Measurements from ENCODE around the gene KDM2A. TPM values are rescaled to one million over a fixed set of nuclear protein-coding genes. Genes with fewer than 3 reads are reported as not detected.

Gene KDM2A
- total RNA-seq, 6 experiments from 2014 or later: 23.8 to 37.1 (median 33.4) TPM

GRCh38 chr11:67261640-67261945 lies 142.5 kb downstream of the KDM2A start:
- Histone ChIP-seq H3K4me3 (peak overlapping the region in 2 of 3 donors; percentile 3 to 42), H3K4me1 (peaks cover 0 to 45% (median 10%) of the 10 kb centered on the region in 4 donors), H3K27ac (peak overlapping the region in 1 of 3 donors; percentile 3), H3K9me3 (no peaks in the 10 kb centered on the region), H3K27me3 (no peaks in the 10 kb centered on the region), H3K36me3 (no peaks in the 10 kb centered on the region)
- TF ChIP-seq POLR2A (IDR thresholded peaks at IDR 0.05): no peak
- TF ChIP-seq, protein P1, sequence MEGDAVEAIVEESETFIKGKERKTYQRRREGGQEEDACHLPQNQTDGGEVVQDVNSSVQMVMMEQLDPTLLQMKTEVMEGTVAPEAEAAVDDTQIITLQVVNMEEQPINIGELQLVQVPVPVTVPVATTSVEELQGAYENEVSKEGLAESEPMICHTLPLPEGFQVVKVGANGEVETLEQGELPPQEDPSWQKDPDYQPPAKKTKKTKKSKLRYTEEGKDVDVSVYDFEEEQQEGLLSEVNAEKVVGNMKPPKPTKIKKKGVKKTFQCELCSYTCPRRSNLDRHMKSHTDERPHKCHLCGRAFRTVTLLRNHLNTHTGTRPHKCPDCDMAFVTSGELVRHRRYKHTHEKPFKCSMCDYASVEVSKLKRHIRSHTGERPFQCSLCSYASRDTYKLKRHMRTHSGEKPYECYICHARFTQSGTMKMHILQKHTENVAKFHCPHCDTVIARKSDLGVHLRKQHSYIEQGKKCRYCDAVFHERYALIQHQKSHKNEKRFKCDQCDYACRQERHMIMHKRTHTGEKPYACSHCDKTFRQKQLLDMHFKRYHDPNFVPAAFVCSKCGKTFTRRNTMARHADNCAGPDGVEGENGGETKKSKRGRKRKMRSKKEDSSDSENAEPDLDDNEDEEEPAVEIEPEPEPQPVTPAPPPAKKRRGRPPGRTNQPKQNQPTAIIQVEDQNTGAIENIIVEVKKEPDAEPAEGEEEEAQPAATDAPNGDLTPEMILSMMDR (IDR thresholded peaks at IDR 0.05): no peak
- 9% methylated on average over 9 of the region's 18 CpGs for WGBS (ENCODE audit: insufficient coverage, low coverage, low lambda C conversion rate, missing lambda C conversion rate)
- DNase-seq (peak in 2 of 3 donors; percentile 27 to 48), ATAC-seq (no peak)
- intact Hi-C loops (cut with DNase I): loop anchor here in 1 of 2 donors (5.0 kb wide), 1 partner anchor 51 kb away; no protein-coding TSS in a partner anchor

DNA sequence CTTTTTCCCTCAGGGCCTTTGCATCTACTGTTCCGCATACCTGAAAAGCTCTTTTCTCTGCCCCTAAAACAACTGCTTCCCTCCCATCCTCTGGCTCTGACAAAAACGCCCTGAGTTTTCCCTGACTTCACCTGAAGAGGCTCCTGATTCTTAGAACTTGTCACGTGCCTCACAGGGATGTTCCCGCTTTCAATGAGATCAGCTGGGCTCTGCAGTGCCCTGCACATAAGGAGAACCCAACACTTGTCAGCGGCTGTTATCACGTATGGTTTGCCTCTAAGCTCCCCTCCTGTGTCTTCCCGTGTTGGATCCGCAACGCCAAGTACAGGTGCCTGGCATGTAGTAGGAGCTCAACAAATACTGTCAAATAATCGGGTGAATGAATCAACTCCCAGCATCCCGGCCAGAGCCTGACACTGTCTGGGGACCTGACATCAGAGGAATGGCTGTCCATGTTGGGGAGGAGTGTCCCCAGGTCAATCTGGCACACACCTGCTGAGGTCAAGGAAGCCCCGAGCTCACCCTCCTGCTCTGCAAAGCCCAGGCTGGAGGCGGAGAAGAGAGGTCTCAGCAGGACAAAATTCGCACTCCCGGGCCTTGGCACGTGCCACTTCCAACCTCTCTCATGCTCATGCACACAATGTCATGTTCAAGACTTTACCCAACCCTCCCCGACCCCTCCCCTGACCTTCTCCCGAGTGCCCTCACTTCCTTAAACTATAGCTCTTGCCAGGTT lies 143.1 kb downstream of the KDM2A start:
- H3K27ac ChIP-seq: peak overlapping the region in 1 of 3 donors; percentile 40
- DNase-seq (peak in 1 of 3 donors; percentile 62), ATAC-seq (no peak)
- no peaks in the 10 kb centered on the region for H3K36me3 ChIP-seq
- intact Hi-C loops (cut with DNase I): loop anchor here in 1 of 2 donors (5.0 kb wide), 1 partner anchor 50 kb away; no protein-coding TSS in a partner anchor
- no peak for TF ChIP-seq POLR2A (IDR thresholded peaks at IDR 0.05)
- TF ChIP-seq, protein P1 (IDR thresholded peaks at IDR 0.05): no peak
- H3K4me3 ChIP-seq: no peak overlapping the region
- no peaks in the 10 kb centered on the region for H3K27me3 ChIP-seq
- 28% methylated on average over 8 of the region's 18 CpGs for WGBS (ENCODE audit: insufficient coverage, low coverage, low lambda C conversion rate, missing lambda C conversion rate)
- peaks cover 0 to 41% (median 8%) of the 10 kb centered on the region in 4 donors for H3K4me1 ChIP-seq
- H3K9me3 ChIP-seq: no peaks in the 10 kb centered on the region

GRCh38 chr11:67262731-67263675 lies 143.9 kb downstream of the KDM2A start:
- Histone ChIP-seq H3K36me3 (no peaks in the 10 kb centered on the region), H3K27ac (peak overlapping the region in 1 of 3 donors; percentile 40), H3K4me3 (no peak overlapping the region), H3K9me3 (no peaks in the 10 kb centered on the region), H3K27me3 (no peaks in the 10 kb centered on the region), H3K4me1 (peaks cover 0 to 40% (median 8%) of the 10 kb centered on the region in 4 donors)
- intact Hi-C loops (cut with DNase I): loop anchor here in 1 of 2 donors (5.0 kb wide), 1 partner anchor 49 kb away; no protein-coding TSS in a partner anchor
- no peak for TF ChIP-seq POLR2A (IDR thresholded peaks at IDR 0.05)
- TF ChIP-seq, protein P1 (IDR thresholded peaks at IDR 0.05): peak; percentile 78 to 88 (median 82)
- ATAC-seq: peak; percentile 64 to 69 (median 66)
- WGBS (ENCODE audit: insufficient coverage, low coverage, low lambda C conversion rate, missing lambda C conversion rate): 43% methylated on average over 21 of the region's 22 CpGs
- DNase-seq: peak; percentile 83 to 85 (median 85)

DNA sequence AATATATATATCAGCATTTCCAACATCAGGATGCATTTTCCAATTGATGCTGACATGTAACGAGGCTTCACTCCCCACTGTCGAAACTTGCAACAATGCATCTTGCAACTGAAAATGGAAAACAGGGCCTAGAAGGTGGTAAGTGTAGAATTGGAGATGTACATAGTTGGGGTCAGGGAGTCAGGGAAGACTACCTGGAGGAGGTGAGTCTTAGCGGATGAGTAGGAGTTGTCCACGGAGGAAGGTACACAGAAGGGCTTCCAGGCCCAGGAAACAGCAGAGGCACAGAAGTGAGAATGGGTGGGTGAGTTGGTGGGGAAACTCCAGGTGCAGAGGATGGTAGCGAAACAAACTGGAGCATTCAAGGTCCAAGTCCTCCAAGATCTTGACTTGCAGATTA lies 145.2 kb downstream of the KDM2A start:
- DNase-seq (no peak), ATAC-seq (no peak)
- 96% methylated on average over 3 of the region's 5 CpGs for WGBS (ENCODE audit: insufficient coverage, low coverage, low lambda C conversion rate, missing lambda C conversion rate)
- Histone ChIP-seq H3K9me3 (no peaks in the 10 kb centered on the region), H3K4me3 (no peak overlapping the region), H3K27ac (no peak overlapping the region), H3K36me3 (no peaks in the 10 kb centered on the region), H3K4me1 (peaks cover 0 to 37% (median 9%) of the 10 kb centered on the region in 4 donors), H3K27me3 (no peaks in the 10 kb centered on the region)
- TF ChIP-seq POLR2A (IDR thresholded peaks at IDR 0.05): no peak
- TF ChIP-seq, protein P1 (IDR thresholded peaks at IDR 0.05): no peak
- intact Hi-C loops (cut with DNase I): loop anchor here in 1 of 2 donors (5.0 kb wide), 1 partner anchor 48 kb away; no protein-coding TSS in a partner anchor
